ENCODE results near the gene GTF2H1. TPM values are rescaled to one million over a fixed set of nuclear protein-coding genes. Genes with fewer than 3 reads are reported as not detected.

The GTF2H1 gene
- polyA plus RNA-seq, 1 of the 3 experiments (the other 2 are of a cell fraction): 31.2 TPM

GRCh38 chr11:18280438-18281045 is 41.8 kb upstream of the GTF2H1 start:
- no peak overlapping the region for H3K27ac ChIP-seq (ENCODE audit: low read depth in 2 of 2, low read length in 1 of 2)
- CTCF ChIA-PET: no interaction called here
- no peaks in the 10 kb centered on the region for H3K4me1 ChIP-seq (ENCODE audit: control insufficient read depth in 1 of 2, insufficient read depth in 2 of 2, low read depth in 1 of 2, low read length in 1 of 2)
- POLR2A ChIA-PET: no interaction called here
- no peak overlapping the region for H3K4me2 ChIP-seq
- H3K4me3 ChIP-seq (ENCODE audit: low read depth in 2 of 2, low read length in 1 of 2): no peak overlapping the region
- no peaks in the 10 kb centered on the region for H3K9me3 ChIP-seq
- no peak overlapping the region for H3K9ac ChIP-seq
- no peaks in the 10 kb centered on the region for H4K20me1 ChIP-seq (ENCODE audit: insufficient read depth)
- H3K27me3 ChIP-seq (ENCODE audit: insufficient read depth): no peaks in the 10 kb centered on the region
- TF ChIP-seq EZH2phosphoT487 (IDR thresholded peaks at IDR 0.05; ENCODE audit: borderline replicate concordance, low read depth) (no peak), MAX (IDR thresholded peaks at IDR 0.05; ENCODE audit: low read depth) (no peak), FOXJ3 (CRISPR knock-in tag; IDR thresholded peaks at IDR 0.05) (no peak), POLR2AphosphoS5 (IDR thresholded peaks at IDR 0.05; ENCODE audit: low read depth, low read length) (no peak), USF2 (IDR thresholded peaks at IDR 0.05; ENCODE audit: borderline replicate concordance, low read depth, low read length) (no peak), NFIC (IDR thresholded peaks at IDR 0.05; ENCODE audit: borderline replicate concordance) (no peak), IRF3 (IDR thresholded peaks at IDR 0.05; ENCODE audit: low read depth, low read length) (no peak), USF1 (IDR thresholded peaks at IDR 0.05; ENCODE audit: borderline replicate concordance, low read depth) (no peak)
- H3K79me2 ChIP-seq (ENCODE audit: insufficient read depth): no peaks in the 10 kb centered on the region
- no peak for DNase-seq
- H2AFZ ChIP-seq (ENCODE audit: low read depth): no peak overlapping the region
- H3K9me2 ChIP-seq: no peaks in the 10 kb centered on the region
- peaks cover 46 to 55% of the 10 kb centered on the region in 2 experiments for H3K36me3 ChIP-seq (replicated peaks in 1 of 2; ENCODE audit: control insufficient read depth in 1 of 2, insufficient read depth in 2 of 2, low read length in 1 of 2)
- peaks cover 7% of the 10 kb centered on the region for H3F3A ChIP-seq (replicated peaks; ENCODE audit: insufficient read depth)
- WGBS (ENCODE audit: low lambda C conversion rate): 93% methylated on average over 4 of the region's 4 CpGs

GRCh38 chr11:18282626-18283025 is 39.7 kb upstream of the GTF2H1 start:
- WGBS (ENCODE audit: low lambda C conversion rate): 100% methylated on average over 2 of the region's 2 CpGs
- TF ChIP-seq NRF1 (IDR thresholded peaks at IDR 0.05; ENCODE audit: low read depth, low read length) (no peak), CHD2 (IDR thresholded peaks at IDR 0.05; ENCODE audit: low read length, partially characterized antibody) (no peak), EZH2phosphoT487 (IDR thresholded peaks at IDR 0.05; ENCODE audit: borderline replicate concordance, low read depth) (no peak), GATA2 (CRISPR knock-in tag; IDR thresholded peaks at IDR 0.05) (no peak), GABPA (IDR thresholded peaks at IDR 0.05; ENCODE audit: low read depth) (no peak), EP300 (IDR thresholded peaks at IDR 0.05; ENCODE audit: borderline replicate concordance in 1 of 2, low read depth in 1 of 2, low read length in 1 of 2) (no peak), TAF1 (IDR thresholded peaks at IDR 0.05; ENCODE audit: borderline replicate concordance, low read depth, low read length) (no peak), RCOR1 (IDR thresholded peaks at IDR 0.05; ENCODE audit: low read length) (no peak), RXRA (IDR thresholded peaks at IDR 0.05; ENCODE audit: borderline replicate concordance, low read depth) (no peak), FOXM1 (IDR thresholded peaks at IDR 0.05; ENCODE audit: low read depth) (no peak), TCF12 (IDR thresholded peaks at IDR 0.05) (no peak), FOSL2 (IDR thresholded peaks at IDR 0.05; ENCODE audit: borderline replicate concordance, low read depth) (no peak)
- H3K9me3 ChIP-seq: no peaks in the 10 kb centered on the region
- no peaks in the 10 kb centered on the region for H4K20me1 ChIP-seq (ENCODE audit: insufficient read depth)
- H3K4me2 ChIP-seq: no peak overlapping the region
- DNase-seq: no peak
- H3K79me2 ChIP-seq (ENCODE audit: insufficient read depth): no peaks in the 10 kb centered on the region
- H3F3A ChIP-seq (replicated peaks; ENCODE audit: insufficient read depth): peaks cover 7% of the 10 kb centered on the region
- no peak overlapping the region for H3K9ac ChIP-seq
- POLR2A ChIA-PET: no interaction called here
- peaks cover 59 to 71% of the 10 kb centered on the region in 2 experiments for H3K36me3 ChIP-seq (replicated peaks in 1 of 2; ENCODE audit: control insufficient read depth in 1 of 2, insufficient read depth in 2 of 2, low read length in 1 of 2)
- no peak overlapping the region for H2AFZ ChIP-seq (ENCODE audit: low read depth)
- no peak overlapping the region for H3K27ac ChIP-seq (ENCODE audit: low read depth in 2 of 2, low read length in 1 of 2)
- no peaks in the 10 kb centered on the region for H3K9me2 ChIP-seq
- no peaks in the 10 kb centered on the region for H3K4me1 ChIP-seq (ENCODE audit: control insufficient read depth in 1 of 2, insufficient read depth in 2 of 2, low read depth in 1 of 2, low read length in 1 of 2)
- no peaks in the 10 kb centered on the region for H3K27me3 ChIP-seq (ENCODE audit: insufficient read depth)
- H3K4me3 ChIP-seq (ENCODE audit: low read depth in 2 of 2, low read length in 1 of 2): no peak overlapping the region
- CTCF ChIA-PET: interaction anchor here (1.2 to 1.6 kb wide), 2 partner anchors 17 to 39 kb away, joined by 3 to 4 read pairs; no protein-coding TSS in a partner anchor

All from SK-N-SH (cell line).